ENCODE measurements around the gene PIH1D2.

DNA sequence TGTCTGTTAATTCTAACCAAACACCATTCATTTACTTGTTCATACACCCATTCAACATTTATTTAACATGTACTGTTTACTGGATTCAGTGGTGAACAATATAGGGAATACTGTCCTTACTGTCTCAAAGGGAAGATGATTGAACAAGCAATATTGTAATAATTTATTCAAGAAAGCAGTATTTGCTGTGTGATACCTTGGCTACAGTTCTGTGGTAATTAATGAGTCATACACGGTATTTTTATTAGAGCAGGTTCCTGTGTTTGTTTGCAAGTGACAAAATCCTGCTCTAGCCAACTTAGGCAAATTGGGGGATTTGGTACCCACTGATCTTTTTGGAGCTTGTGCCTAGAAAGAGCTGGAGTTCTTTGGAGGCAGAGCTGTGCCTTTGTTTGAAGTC lies 15.7 kb downstream of the PIH1D2 start:
- TF ChIP-seq POLR2A (IDR thresholded peaks at IDR 0.05; ENCODE audit: low read length) (no peak), GATA1 (IDR thresholded peaks at IDR 0.05; ENCODE audit: low read depth, low read length) (no peak)
